ENCODE results near the gene ADAMTS12. TPM values are rescaled to one million over a fixed set of nuclear protein-coding genes. Genes with fewer than 3 reads are reported as not detected.

Gene ADAMTS12
- total RNA-seq, 6 experiments from 2014 or later, result 1.1 to 3.9 (median 1.7) TPM

- Histone ChIP-seq H3K4me3 (no peak overlapping the region), H3K9me3 (no peaks in the 10 kb centered on the region), H3K36me3 (no peaks in the 10 kb centered on the region), H3K4me1 (no peaks in the 10 kb centered on the region), H3K27me3 (no peaks in the 10 kb centered on the region), H3K27ac (no peak overlapping the region)
- intact Hi-C loops (cut with DNase I), result no loop called here
- WGBS (ENCODE audit: insufficient coverage, low coverage, low lambda C conversion rate, missing lambda C conversion rate), result 79% methylated on average over 3 of the region's 4 CpGs
- no peak for ATAC-seq
- TF ChIP-seq CTCF (IDR thresholded peaks at IDR 0.05) (no peak), POLR2A (IDR thresholded peaks at IDR 0.05) (no peak)
- no peak for DNase-seq
These were observed 54.5 kb downstream of the ADAMTS12 start for GRCh38 chr5:33837301-33837700.

GRCh38 chr5:33834334-33834733, 57.5 kb downstream of the ADAMTS12 start:
- Histone ChIP-seq H3K27ac (no peak overlapping the region), H3K27me3 (no peaks in the 10 kb centered on the region), H3K36me3 (no peaks in the 10 kb centered on the region), H3K4me3 (no peak overlapping the region), H3K4me1 (no peaks in the 10 kb centered on the region), H3K9me3 (no peaks in the 10 kb centered on the region)
- no peak for DNase-seq
- ATAC-seq, result no peak
- WGBS (ENCODE audit: insufficient coverage, low coverage, low lambda C conversion rate, missing lambda C conversion rate), result 47% methylated on average over 2 of the region's 2 CpGs
- TF ChIP-seq POLR2A (IDR thresholded peaks at IDR 0.05), result no peak
- intact Hi-C loops (cut with DNase I), result no loop called here

- no peak for ATAC-seq
- DNase-seq, result no peak
- Histone ChIP-seq H3K9me3 (no peaks in the 10 kb centered on the region), H3K27me3 (no peaks in the 10 kb centered on the region), H3K4me1 (no peaks in the 10 kb centered on the region), H3K4me3 (no peak overlapping the region), H3K36me3 (no peaks in the 10 kb centered on the region), H3K27ac (no peak overlapping the region)
- intact Hi-C loops (cut with DNase I), result no loop called here
- TF ChIP-seq CTCF (IDR thresholded peaks at IDR 0.05) (no peak), POLR2A (IDR thresholded peaks at IDR 0.05) (no peak)
- 13% methylated on average over 1 of the region's 1 CpG for WGBS (ENCODE audit: insufficient coverage, low coverage, low lambda C conversion rate, missing lambda C conversion rate)
These were observed 58.6 kb downstream of the ADAMTS12 start for GRCh38 chr5:33833237-33833575.

GRCh38 chr5:33832404-33833236, 59.2 kb downstream of the ADAMTS12 start:
- Histone ChIP-seq H3K27me3 (no peaks in the 10 kb centered on the region), H3K27ac (no peak overlapping the region), H3K4me1 (no peaks in the 10 kb centered on the region), H3K36me3 (no peaks in the 10 kb centered on the region), H3K4me3 (no peak overlapping the region), H3K9me3 (no peaks in the 10 kb centered on the region)
- no peak for TF ChIP-seq POLR2A (IDR thresholded peaks at IDR 0.05)
- ATAC-seq (no peak), DNase-seq (no peak)
- 49% methylated on average over 7 of the region's 7 CpGs for WGBS (ENCODE audit: insufficient coverage, low coverage, low lambda C conversion rate, missing lambda C conversion rate)
- intact Hi-C loops (cut with DNase I), result no loop called here

GRCh38 chr5:33831041-33831440, 60.7 kb downstream of the ADAMTS12 start:
- H3K4me1 ChIP-seq, result no peaks in the 10 kb centered on the region
- H3K36me3 ChIP-seq, result no peaks in the 10 kb centered on the region
- no peak overlapping the region for H3K27ac ChIP-seq
- ATAC-seq (no peak), DNase-seq (no peak)
- no peaks in the 10 kb centered on the region for H3K9me3 ChIP-seq
- intact Hi-C loops (cut with DNase I), result no loop called here
- no peak overlapping the region for H3K4me3 ChIP-seq
- 85% methylated on average over 1 of the region's 1 CpG for WGBS (ENCODE audit: insufficient coverage, low coverage, low lambda C conversion rate, missing lambda C conversion rate)
- H3K27me3 ChIP-seq, result no peaks in the 10 kb centered on the region
- no peak for TF ChIP-seq CTCF (IDR thresholded peaks at IDR 0.05)
- no peak for TF ChIP-seq POLR2A (IDR thresholded peaks at IDR 0.05)
